Osteocyte (in vitro differentiated cells): ENCODE results near the gene TSPAN32. TPM values are rescaled to one million over a fixed set of nuclear protein-coding genes. Genes with fewer than 3 reads are reported as not detected.
"Not testable (repeated sequence)": the region's sequence is repeated elsewhere in the genome, so short reads cannot be mapped to it uniquely, and the experiment has no call there.

ENCODE experiments used
- DNase-seq: peaks from one replicate; pipeline ENCODE4 v3.0.0; 2021; ENCODE audit warnings: mixed read lengths; ENCODE audit not compliant: unreplicated experiment; ENCODE audit errors: extremely low spot score
- H3K27ac Mint-ChIP-seq: one replicate; pipeline ENCODE4 v1.8.0; 2021; ENCODE audit warnings: mild to moderate bottlenecking, mixed read lengths; ENCODE audit not compliant: unreplicated experiment
- H3K27me3 Mint-ChIP-seq: one replicate; pipeline ENCODE4 v1.8.0; 2021; ENCODE audit warnings: mixed read lengths; ENCODE audit not compliant: unreplicated experiment
- H3K36me3 Mint-ChIP-seq: one replicate; pipeline ENCODE4 v1.8.0; 2021; ENCODE audit warnings: mixed read lengths; ENCODE audit not compliant: unreplicated experiment
- H3K4me1 Mint-ChIP-seq: one replicate; pipeline ENCODE4 v1.8.0; 2021; ENCODE audit warnings: mixed read lengths; ENCODE audit not compliant: unreplicated experiment
- H3K4me3 Mint-ChIP-seq: one replicate; pipeline ENCODE4 v1.8.0; 2021; ENCODE audit warnings: mild to moderate bottlenecking, moderate library complexity, mixed read lengths; ENCODE audit not compliant: unreplicated experiment
- H3K9me3 Mint-ChIP-seq: one replicate; pipeline ENCODE4 v1.8.0; 2021; ENCODE audit warnings: mixed read lengths; ENCODE audit not compliant: unreplicated experiment
- total RNA-seq: library from RNA; stranded (reverse); gene quantifications from 2 replicates; pipeline ENCODE4 v1.2.1, GENCODE V29; 2021
- TF ChIP-seq, protein P1 (sequence below): fragments of 200-600 bp; sonication (generic); IDR thresholded peaks from 2 replicates; pipeline ENCODE4 v1.5.0; 2021; ENCODE audit warnings: antibody characterized with exemption, mild to moderate bottlenecking, moderate library complexity

Gene TSPAN32
- total RNA-seq, 1 donor from 2014 or later = 1.2 TPM

- no peak overlapping the region for H3K4me3 Mint-ChIP-seq
- no peaks in the 10 kb centered on the region for H3K36me3 Mint-ChIP-seq
- no peak overlapping the region for H3K27ac Mint-ChIP-seq
- H3K4me1 Mint-ChIP-seq = peaks cover 9% of the 10 kb centered on the region
- TF ChIP-seq, protein P1, sequence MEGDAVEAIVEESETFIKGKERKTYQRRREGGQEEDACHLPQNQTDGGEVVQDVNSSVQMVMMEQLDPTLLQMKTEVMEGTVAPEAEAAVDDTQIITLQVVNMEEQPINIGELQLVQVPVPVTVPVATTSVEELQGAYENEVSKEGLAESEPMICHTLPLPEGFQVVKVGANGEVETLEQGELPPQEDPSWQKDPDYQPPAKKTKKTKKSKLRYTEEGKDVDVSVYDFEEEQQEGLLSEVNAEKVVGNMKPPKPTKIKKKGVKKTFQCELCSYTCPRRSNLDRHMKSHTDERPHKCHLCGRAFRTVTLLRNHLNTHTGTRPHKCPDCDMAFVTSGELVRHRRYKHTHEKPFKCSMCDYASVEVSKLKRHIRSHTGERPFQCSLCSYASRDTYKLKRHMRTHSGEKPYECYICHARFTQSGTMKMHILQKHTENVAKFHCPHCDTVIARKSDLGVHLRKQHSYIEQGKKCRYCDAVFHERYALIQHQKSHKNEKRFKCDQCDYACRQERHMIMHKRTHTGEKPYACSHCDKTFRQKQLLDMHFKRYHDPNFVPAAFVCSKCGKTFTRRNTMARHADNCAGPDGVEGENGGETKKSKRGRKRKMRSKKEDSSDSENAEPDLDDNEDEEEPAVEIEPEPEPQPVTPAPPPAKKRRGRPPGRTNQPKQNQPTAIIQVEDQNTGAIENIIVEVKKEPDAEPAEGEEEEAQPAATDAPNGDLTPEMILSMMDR = no peak
- H3K9me3 Mint-ChIP-seq = peaks cover 2% of the 10 kb centered on the region
- DNase-seq = no peak
- H3K27me3 Mint-ChIP-seq = peaks cover 11% of the 10 kb centered on the region
Measured at GRCh38 chr11:2355000-2355644, 53.3 kb downstream of the TSPAN32 start.

GRCh38 chr11:2357246-2357645, 55.4 kb downstream of the TSPAN32 start:
- Mint-ChIP-seq H3K27ac (no peak overlapping the region), H3K4me3 (no peak overlapping the region), H3K36me3 (no peaks in the 10 kb centered on the region), H3K9me3 (no peaks in the 10 kb centered on the region), H3K27me3 (peaks cover 7% of the 10 kb centered on the region), H3K4me1 (peaks cover 9% of the 10 kb centered on the region)
- TF ChIP-seq, protein P1 = no peak
- DNase-seq = no peak

GRCh38 chr11:2357651-2358050, 55.8 kb downstream of the TSPAN32 start:
- H3K27ac Mint-ChIP-seq, H3K27me3 Mint-ChIP-seq, H3K4me1 Mint-ChIP-seq, H3K9me3 Mint-ChIP-seq, H3K36me3 Mint-ChIP-seq, H3K4me3 Mint-ChIP-seq, DNase-seq: not testable (repeated sequence)

- Mint-ChIP-seq H3K9me3 (no peaks in the 10 kb centered on the region), H3K4me1 (peaks cover 9% of the 10 kb centered on the region), H3K4me3 (no peak overlapping the region), H3K36me3 (no peaks in the 10 kb centered on the region), H3K27ac (no peak overlapping the region), H3K27me3 (no peaks in the 10 kb centered on the region)
- no peak for DNase-seq
- TF ChIP-seq, protein P1 = no peak
Measured at GRCh38 chr11:2358754-2359442, 57.1 kb downstream of the TSPAN32 start.

- H3K27me3 Mint-ChIP-seq = no peaks in the 10 kb centered on the region
- H3K36me3 Mint-ChIP-seq = no peaks in the 10 kb centered on the region
- peaks cover 9% of the 10 kb centered on the region for H3K4me1 Mint-ChIP-seq
- TF ChIP-seq, protein P1 = no peak
- H3K27ac Mint-ChIP-seq = no peak overlapping the region
- no peak for DNase-seq
- no peaks in the 10 kb centered on the region for H3K9me3 Mint-ChIP-seq
- H3K4me3 Mint-ChIP-seq = no peak overlapping the region
Measured at GRCh38 chr11:2359557-2359956, 57.7 kb downstream of the TSPAN32 start.
